Mesendoderm (in vitro differentiated cells): ENCODE measurements around the gene PSMA3.

Source experiments
- DNase-seq: peaks from one replicate; pipeline ENCODE4 v3.0.0; 2013
- H2AK5ac ChIP-seq: 2 replicates; pipeline ENCODE4 v1.6.1; 2013; ENCODE audit warnings: low read length, inconsistent platforms
- H2BK120ac ChIP-seq: 2 replicates; pipeline ENCODE4 v1.6.1; 2013; ENCODE audit warnings: low read depth, mild to moderate bottlenecking, low read length, moderate library complexity, mixed read lengths
- H2BK15ac ChIP-seq: replicated peaks from 2 replicates; pipeline ENCODE4 v1.6.1; 2013; ENCODE audit warnings: low read depth, mild to moderate bottlenecking, moderate library complexity
- H2BK5ac ChIP-seq: 2 replicates; pipeline ENCODE4 v1.6.1; 2013; ENCODE audit warnings: low read length, inconsistent platforms
- H3K18ac ChIP-seq: 2 replicates; pipeline ENCODE4 v1.6.1; 2013; ENCODE audit warnings: mild to moderate bottlenecking, low read length, mixed read lengths
- H3K23ac ChIP-seq: one replicate; pipeline ENCODE4 v1.6.1; 2013; ENCODE audit warnings: low read length
- H3K27ac ChIP-seq: 2 replicates; pipeline ENCODE4 v1.5.1; 2013; ENCODE audit warnings: low read depth, mild to moderate bottlenecking, inconsistent platforms, low read length, moderate library complexity
- H3K27me3 ChIP-seq: 2 replicates; pipeline ENCODE4 v1.6.1; 2013; ENCODE audit warnings: low read length, control low read depth, mild to moderate bottlenecking, inconsistent platforms; ENCODE audit not compliant: insufficient read depth, poor library complexity
- H3K36me3 ChIP-seq: 2 replicates; pipeline ENCODE4 v1.6.1; 2013; ENCODE audit warnings: low read length, inconsistent platforms; ENCODE audit not compliant: control insufficient read depth, insufficient read depth
- H3K4ac ChIP-seq: one replicate; pipeline ENCODE4 v1.6.1; 2013; ENCODE audit warnings: low read depth, mild to moderate bottlenecking, low read length, moderate library complexity
- H3K4me1 ChIP-seq: 2 replicates; pipeline ENCODE4 v1.6.1; 2013; ENCODE audit warnings: low read depth, low read length, inconsistent platforms; ENCODE audit not compliant: control insufficient read depth
- H3K4me2 ChIP-seq: 2 replicates; pipeline ENCODE4 v1.6.1; 2013; ENCODE audit warnings: low read length
- H3K4me3 ChIP-seq: 2 replicates; pipeline ENCODE4 v1.5.1; 2013; ENCODE audit warnings: mild to moderate bottlenecking, low read length
- H3K56ac ChIP-seq: one replicate; pipeline ENCODE4 v1.6.1; 2013; ENCODE audit warnings: low read length
- H3K79me1 ChIP-seq: 2 replicates; pipeline ENCODE4 v1.6.1; 2013; ENCODE audit warnings: low read length, inconsistent platforms
- H3K79me2 ChIP-seq: 2 replicates; pipeline ENCODE4 v1.6.1; 2013; ENCODE audit warnings: mild to moderate bottlenecking, low read length; ENCODE audit not compliant: control insufficient read depth, insufficient read depth
- H3K9ac ChIP-seq: 2 replicates; pipeline ENCODE4 v1.6.1; 2013; ENCODE audit warnings: low read length, inconsistent platforms
- H4K5ac ChIP-seq: one replicate; pipeline ENCODE4 v1.6.1; 2013; ENCODE audit warnings: low read length
- H4K8ac ChIP-seq: one replicate; pipeline ENCODE4 v1.6.1; 2013; ENCODE audit warnings: low read depth, mild to moderate bottlenecking, control low read depth, low read length, moderate library complexity
- WGBS: extraction: QIAGEN DNeasy Blood & Tissue Kit; methylation state at CpG from one replicate; pipeline ENCODE4 v1.1.7; 2013; ENCODE audit warnings: low lambda C conversion rate, missing lambda C conversion rate; ENCODE audit not compliant: insufficient coverage; ENCODE audit errors: extremely low coverage; 5-methylcytosine and 5-hydroxymethylcytosine counted together

The PSMA3 gene

DNA sequence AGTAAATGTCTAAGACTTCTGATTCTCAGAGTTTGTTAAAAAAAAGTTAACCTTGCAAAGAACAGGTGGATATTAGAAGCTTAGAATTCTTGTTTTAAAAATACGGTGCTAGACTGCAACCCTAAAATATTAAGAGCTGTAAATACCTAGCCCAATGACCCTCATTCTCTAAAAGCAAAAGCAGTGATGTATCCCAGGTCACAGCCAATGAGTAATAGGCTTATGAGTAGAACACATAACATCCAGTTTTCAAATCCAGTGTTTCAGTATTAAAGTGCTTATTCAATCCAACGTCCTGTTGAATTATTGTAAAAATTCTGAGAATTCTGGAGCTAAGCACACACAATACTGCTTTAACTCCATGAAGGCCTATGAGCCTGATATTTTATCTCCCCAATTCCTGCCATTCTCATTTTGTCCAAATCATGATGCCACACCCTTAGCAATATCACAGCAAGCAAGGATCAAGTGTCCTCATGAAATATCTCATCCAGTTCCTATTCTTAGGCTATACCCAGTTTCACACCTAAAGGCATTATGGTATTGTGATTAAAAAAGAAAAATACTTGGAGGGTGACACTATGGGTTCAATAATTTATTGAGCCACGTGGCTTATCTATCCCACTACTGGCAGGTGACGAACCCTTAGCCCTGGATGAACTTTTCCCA, 38.4 kb downstream of the PSMA3 start:
- H3K36me3 ChIP-seq = peaks cover 2% of the 10 kb centered on the region
- no CpG with 5 or more reads among the region's 4 CpGs for WGBS
- no peak for DNase-seq

DNA sequence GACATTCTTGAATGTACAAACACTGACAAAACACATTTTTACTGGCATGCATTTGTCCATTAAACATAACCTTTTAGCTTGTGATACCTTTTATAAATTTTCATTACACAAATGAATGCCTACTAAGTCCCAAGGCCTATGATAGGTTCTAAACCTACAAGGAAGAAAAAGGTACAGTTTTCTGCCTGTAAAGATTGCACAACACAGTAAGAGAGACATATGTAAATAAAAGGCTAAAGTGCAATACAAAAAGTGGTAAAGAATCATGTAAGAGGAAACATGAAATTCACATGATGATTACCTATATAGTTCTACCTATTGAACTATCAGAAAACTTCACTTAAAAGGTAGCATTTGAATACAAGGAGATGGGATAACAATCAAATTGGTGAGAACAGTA, 39.1 kb downstream of the PSMA3 start:
- Histone ChIP-seq H3K27me3 (no peaks in the 10 kb centered on the region), H4K8ac (no peak overlapping the region), H3K56ac (no peak overlapping the region), H3K4me3 (no peak overlapping the region), H3K36me3 (peaks cover 2% of the 10 kb centered on the region), H3K9ac (no peak overlapping the region), H2BK120ac (no peak overlapping the region), H2AK5ac (no peak overlapping the region), H3K27ac (no peak overlapping the region), H3K4me2 (no peak overlapping the region), H3K79me2 (peaks cover 6% of the 10 kb centered on the region), H3K23ac (no peak overlapping the region), H2BK15ac (no peak overlapping the region), H3K18ac (no peak overlapping the region), H3K4me1 (no peaks in the 10 kb centered on the region), H3K4ac (no peak overlapping the region), H3K79me1 (peaks cover 8% of the 10 kb centered on the region), H2BK5ac (no peak overlapping the region), H4K5ac (no peak overlapping the region)
- DNase-seq = no peak

More for the DNA sequence above, 38.4 kb downstream of the PSMA3 start:
- Histone ChIP-seq H3K4me2 (no peak overlapping the region), H3K4me1 (no peaks in the 10 kb centered on the region), H3K27ac (no peak overlapping the region), H3K79me2 (peaks cover 6% of the 10 kb centered on the region), H4K8ac (no peak overlapping the region), H2BK120ac (no peak overlapping the region), H2BK5ac (no peak overlapping the region), H4K5ac (no peak overlapping the region), H3K9ac (no peak overlapping the region), H2AK5ac (no peak overlapping the region), H3K23ac (no peak overlapping the region), H3K4me3 (no peak overlapping the region), H3K4ac (no peak overlapping the region), H3K18ac (no peak overlapping the region), H3K27me3 (no peaks in the 10 kb centered on the region), H3K56ac (no peak overlapping the region), H3K79me1 (peaks cover 5% of the 10 kb centered on the region), H2BK15ac (no peak overlapping the region)

- Histone ChIP-seq H3K27ac (no peak overlapping the region), H2AK5ac (no peak overlapping the region), H3K23ac (no peak overlapping the region), H3K36me3 (peaks cover 2% of the 10 kb centered on the region), H2BK120ac (no peak overlapping the region), H3K4ac (no peak overlapping the region), H3K4me1 (no peaks in the 10 kb centered on the region), H3K56ac (no peak overlapping the region), H3K4me2 (no peak overlapping the region), H3K9ac (no peak overlapping the region), H2BK5ac (no peak overlapping the region), H3K27me3 (no peaks in the 10 kb centered on the region), H3K4me3 (no peak overlapping the region), H2BK15ac (no peak overlapping the region), H4K5ac (no peak overlapping the region), H3K79me1 (peaks cover 8% of the 10 kb centered on the region), H3K79me2 (peaks cover 8% of the 10 kb centered on the region), H4K8ac (no peak overlapping the region), H3K18ac (no peak overlapping the region)
- no peak for DNase-seq
- 100% methylated on average over 2 of the region's 4 CpGs for WGBS
Measured at GRCh38 chr14:58285132-58285531, 40.5 kb downstream of the PSMA3 start.

GRCh38 chr14:58287607-58288042, 43.0 kb downstream of the PSMA3 start:
- H3K18ac ChIP-seq = no peak overlapping the region

DNA sequence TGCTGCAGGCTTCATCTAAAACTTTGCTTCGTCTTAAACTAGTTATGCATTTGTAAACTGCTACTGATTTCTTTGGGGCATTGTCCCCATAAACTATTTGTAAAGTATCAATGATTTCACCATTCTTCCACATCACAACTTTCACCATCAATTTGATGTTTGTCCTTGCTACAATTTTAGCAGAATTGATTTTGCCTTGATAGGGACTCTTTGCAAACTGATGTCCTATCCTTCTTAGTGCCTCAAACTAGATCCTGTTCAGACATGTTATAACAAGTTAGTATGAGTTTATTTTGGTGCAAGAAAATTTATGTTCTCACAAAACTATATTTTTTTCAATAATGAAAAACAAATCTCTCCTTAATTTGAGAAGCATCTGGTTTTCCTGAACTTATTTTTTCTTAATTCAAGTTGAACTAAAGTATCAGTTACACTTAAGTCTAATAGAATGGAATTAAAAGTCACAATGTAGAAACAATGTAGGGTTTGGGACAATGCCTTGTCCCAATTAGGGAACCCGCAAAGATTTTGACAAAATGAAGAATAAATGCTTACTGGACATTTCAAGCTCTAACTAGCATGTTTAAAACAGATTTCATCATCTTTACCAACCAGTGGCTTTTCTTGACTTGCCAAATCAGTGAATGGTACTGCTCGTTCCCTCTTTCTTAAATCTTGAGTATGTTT, 43.6 kb downstream of the PSMA3 start:
- peaks cover 2% of the 10 kb centered on the region for H3K36me3 ChIP-seq
- H3K79me1 ChIP-seq = peaks cover 8% of the 10 kb centered on the region

More at GRCh38 chr14:58287607-58288042, 43.0 kb downstream of the PSMA3 start:
- Histone ChIP-seq H4K8ac (no peak overlapping the region), H2BK120ac (no peak overlapping the region), H3K23ac (no peak overlapping the region), H2BK5ac (no peak overlapping the region), H3K4ac (no peak overlapping the region), H3K36me3 (peaks cover 2% of the 10 kb centered on the region), H2AK5ac (no peak overlapping the region), H3K4me3 (no peak overlapping the region), H3K9ac (no peak overlapping the region), H3K27ac (no peak overlapping the region), H3K4me2 (no peak overlapping the region), H3K79me1 (peaks cover 8% of the 10 kb centered on the region), H2BK15ac (no peak overlapping the region), H4K5ac (no peak overlapping the region), H3K4me1 (no peaks in the 10 kb centered on the region), H3K27me3 (no peaks in the 10 kb centered on the region), H3K79me2 (peaks cover 10% of the 10 kb centered on the region), H3K56ac (no peak overlapping the region)
- WGBS = no CpG with 5 or more reads among the region's 3 CpGs
- DNase-seq = no peak

More for the DNA sequence above, 43.6 kb downstream of the PSMA3 start:
- no peak overlapping the region for H4K8ac ChIP-seq
- no peak overlapping the region for H3K4me2 ChIP-seq
- no peaks in the 10 kb centered on the region for H3K27me3 ChIP-seq
- no peak overlapping the region for H3K23ac ChIP-seq
- H2BK15ac ChIP-seq = no peak overlapping the region
- no peak overlapping the region for H3K56ac ChIP-seq
- H3K18ac ChIP-seq = no peak overlapping the region
- H3K79me2 ChIP-seq = peaks cover 12% of the 10 kb centered on the region
- WGBS = no CpG with 5 or more reads among the region's 3 CpGs
- no peak overlapping the region for H3K4ac ChIP-seq
- H2BK120ac ChIP-seq = no peak overlapping the region
- H2BK5ac ChIP-seq = no peak overlapping the region
- DNase-seq = no peak
- no peak overlapping the region for H3K4me3 ChIP-seq
- H2AK5ac ChIP-seq = no peak overlapping the region
- no peak overlapping the region for H4K5ac ChIP-seq
- no peak overlapping the region for H3K27ac ChIP-seq
- H3K9ac ChIP-seq = no peak overlapping the region
- H3K4me1 ChIP-seq = no peaks in the 10 kb centered on the region
